ENCODE results near the gene CKS1B. TPM values are rescaled to one million over a fixed set of nuclear protein-coding genes. Genes with fewer than 3 reads are reported as not detected.

Gene CKS1B
- total and polyA plus RNA-seq, 4 donors: 22.3 to 38.2 (median 30.2) TPM

GRCh38 chr1:154996966-154997701 is 22.7 kb downstream of the CKS1B start:
- H3K9ac ChIP-seq (ENCODE audit: insufficient read depth in 1 of 2, low read length in 2 of 2): no peak overlapping the region
- no peaks in the 10 kb centered on the region for H3K36me3 ChIP-seq (ENCODE audit: control insufficient read depth in 4 of 4, insufficient read depth in 4 of 4, low read length in 4 of 4)
- no peak for TF ChIP-seq CTCF (IDR thresholded peaks at IDR 0.05; ENCODE audit: control extremely low read depth, extremely low read depth)
- peaks cover 0 to 16% (median 5%) of the 10 kb centered on the region in 5 donors for H3K4me1 ChIP-seq (ENCODE audit: control insufficient read depth in 5 of 5, insufficient read depth in 5 of 5, low read length in 5 of 5)
- H3K27ac ChIP-seq (ENCODE audit: low read depth in 1 of 2, low read length in 1 of 2): no peak overlapping the region
- WGBS, 2 donors: 71 to 77% methylated on average over 15 of the region's 15 CpGs
- H3K27me3 ChIP-seq (ENCODE audit: control insufficient read depth in 3 of 3, insufficient read depth in 3 of 3, low read length in 2 of 3): no peaks in the 10 kb centered on the region
- H3K9me3 ChIP-seq (ENCODE audit: control insufficient read depth in 4 of 4, insufficient read depth in 3 of 4, low read length in 3 of 4): no peaks in the 10 kb centered on the region
- no peak overlapping the region for H3K4me3 ChIP-seq
- ATAC-seq (ENCODE audit: insufficient read depth, low FRiP score) (no peak), DNase-seq (no peak)

GRCh38 chr1:154998201-154998780 is 23.8 kb downstream of the CKS1B start:
- no peak for TF ChIP-seq CTCF (IDR thresholded peaks at IDR 0.05; ENCODE audit: control extremely low read depth, extremely low read depth)
- Histone ChIP-seq H3K9me3 (ENCODE audit: control insufficient read depth in 4 of 4, insufficient read depth in 3 of 4, low read length in 3 of 4) (no peaks in the 10 kb centered on the region), H3K4me3 (no peak overlapping the region), H3K9ac (ENCODE audit: insufficient read depth in 1 of 2, low read length in 2 of 2) (no peak overlapping the region), H3K36me3 (ENCODE audit: control insufficient read depth in 4 of 4, insufficient read depth in 4 of 4, low read length in 4 of 4) (no peaks in the 10 kb centered on the region), H3K27me3 (ENCODE audit: control insufficient read depth in 3 of 3, insufficient read depth in 3 of 3, low read length in 2 of 3) (no peaks in the 10 kb centered on the region), H3K27ac (ENCODE audit: low read depth in 1 of 2, low read length in 1 of 2) (no peak overlapping the region), H3K4me1 (ENCODE audit: control insufficient read depth in 5 of 5, insufficient read depth in 5 of 5, low read length in 5 of 5) (peaks cover 0 to 20% (median 5%) of the 10 kb centered on the region in 5 donors)
- DNase-seq: no peak
- no peak for ATAC-seq (ENCODE audit: insufficient read depth, low FRiP score)
- WGBS, 2 donors: 75 to 76% methylated on average over 15 to 16 of the region's 16 CpGs

DNA sequence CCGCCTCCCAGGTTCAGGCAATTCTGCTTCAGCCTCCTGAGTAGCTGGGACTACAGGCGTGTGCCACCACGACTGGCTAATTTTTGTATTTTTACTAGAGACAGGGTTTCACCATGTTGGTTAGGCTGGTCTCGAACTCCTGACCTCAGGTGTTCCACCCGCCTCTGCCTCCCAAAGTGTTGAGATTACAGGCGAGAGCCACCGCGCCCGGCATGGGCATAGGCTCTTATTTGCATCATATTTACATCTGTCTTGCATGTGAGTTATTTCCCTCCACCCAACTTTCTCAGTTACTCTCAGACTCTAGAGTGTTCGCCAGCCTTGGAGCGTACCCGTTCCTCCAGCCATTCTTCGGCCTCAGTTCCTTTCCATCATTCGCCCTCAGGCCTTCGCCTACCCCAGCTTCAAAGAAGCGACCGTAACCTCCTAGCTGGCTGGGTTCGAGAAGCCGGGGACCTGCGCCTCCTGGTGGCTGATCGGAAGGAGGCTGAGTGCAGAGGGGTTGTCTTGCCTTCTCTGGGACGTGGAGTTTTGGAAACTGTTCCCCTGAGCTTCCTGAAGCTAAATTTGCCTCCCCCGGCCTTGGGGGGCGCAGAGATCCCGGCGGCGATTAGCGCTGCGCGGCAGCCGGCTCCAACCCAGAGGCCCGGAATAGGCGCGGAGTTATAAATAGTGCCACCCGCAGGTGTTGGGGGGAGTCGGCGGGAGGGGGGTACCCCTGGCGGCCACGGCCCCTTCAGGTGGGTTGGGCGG is 24.5 kb downstream of the CKS1B start:
- DNase-seq (peak; percentile 84 to 89 (median 84)), ATAC-seq (ENCODE audit: insufficient read depth, low FRiP score) (no peak)
- no peaks in the 10 kb centered on the region for H3K36me3 ChIP-seq (ENCODE audit: control insufficient read depth in 4 of 4, insufficient read depth in 4 of 4, low read length in 4 of 4)
- peaks cover 0 to 20% (median 5%) of the 10 kb centered on the region in 5 donors for H3K4me1 ChIP-seq (ENCODE audit: control insufficient read depth in 5 of 5, insufficient read depth in 5 of 5, low read length in 5 of 5)
- H3K9me3 ChIP-seq (ENCODE audit: control insufficient read depth in 4 of 4, insufficient read depth in 3 of 4, low read length in 3 of 4): no peaks in the 10 kb centered on the region
- H3K27me3 ChIP-seq (ENCODE audit: control insufficient read depth in 3 of 3, insufficient read depth in 3 of 3, low read length in 2 of 3): no peaks in the 10 kb centered on the region
- no peak overlapping the region for H3K27ac ChIP-seq (ENCODE audit: low read depth in 1 of 2, low read length in 1 of 2)
- peak overlapping the region in 1 of 2 donors; percentile 45 for H3K9ac ChIP-seq (ENCODE audit: insufficient read depth in 1 of 2, low read length in 2 of 2)
- no peak overlapping the region for H3K4me3 ChIP-seq
- peak; percentile 65 for TF ChIP-seq CTCF (IDR thresholded peaks at IDR 0.05; ENCODE audit: control extremely low read depth, extremely low read depth)
- 11% methylated on average over 40 of the region's 40 CpGs for WGBS, 2 donors

All from lung (tissue), 12 donors.